Measurements from ENCODE around the gene GARNL3.

The GARNL3 gene

DNA sequence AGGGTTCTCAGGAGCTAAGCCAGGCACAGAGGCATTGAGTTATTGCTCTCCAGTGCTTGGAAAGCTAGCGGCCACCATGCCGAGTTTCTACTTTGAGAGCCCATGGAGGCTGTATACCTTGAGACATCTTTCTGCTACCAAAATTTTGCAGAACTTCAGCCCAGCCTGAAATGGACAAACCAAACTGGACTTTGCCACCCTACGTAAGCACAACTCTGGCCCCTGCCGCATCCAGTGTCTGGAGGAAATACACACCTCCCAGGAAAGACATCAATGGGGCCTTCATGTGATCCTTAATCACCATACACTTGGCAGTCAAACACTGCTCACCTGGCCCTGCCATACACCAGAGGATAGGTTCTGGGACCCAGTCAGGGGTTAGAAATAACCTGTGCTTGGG is 27.8 kb downstream of the GARNL3 start:
- H3K36me3 ChIP-seq (ENCODE audit: control insufficient read depth, insufficient read depth, low read length), result no peaks in the 10 kb centered on the region
- no peaks in the 10 kb centered on the region for H3K27me3 ChIP-seq (ENCODE audit: control insufficient read depth, insufficient read depth, low read length)
- no peaks in the 10 kb centered on the region for H3K4me1 ChIP-seq (ENCODE audit: control insufficient read depth, insufficient read depth, low read length)
- H3K4me3 ChIP-seq (ENCODE audit: low read length), result no peak overlapping the region
- DNase-seq (ENCODE audit: low read depth, low spot score), result no peak
- no peaks in the 10 kb centered on the region for H3K9me3 ChIP-seq (ENCODE audit: control insufficient read depth, insufficient read depth, low read length)
- WGBS (ENCODE audit: insufficient coverage, insufficient read length), result no CpG with 5 or more reads among the region's 4 CpGs
- no peak overlapping the region for H3K27ac ChIP-seq (ENCODE audit: low read length)

DNA sequence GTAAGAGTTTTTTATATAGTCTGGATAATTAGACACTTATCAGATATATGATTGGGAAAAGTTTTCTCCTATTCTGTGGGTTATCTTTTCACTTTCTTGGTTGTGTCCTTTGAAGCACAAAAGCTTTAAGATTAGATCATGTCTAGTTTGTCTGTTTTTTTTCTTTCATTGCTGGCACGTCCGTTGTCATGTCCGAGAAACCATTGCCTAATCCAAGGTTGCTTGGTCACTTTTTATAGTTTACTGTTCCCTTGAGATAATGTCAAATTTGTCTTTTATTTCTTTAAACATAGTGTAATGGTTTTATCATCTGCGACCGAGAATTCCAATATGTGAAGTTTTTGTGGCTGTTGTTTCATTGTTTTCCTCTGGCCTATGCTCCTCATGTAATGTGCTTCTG is 28.8 kb downstream of the GARNL3 start:
- no peak overlapping the region for H3K4me3 ChIP-seq (ENCODE audit: low read length)

DNA sequence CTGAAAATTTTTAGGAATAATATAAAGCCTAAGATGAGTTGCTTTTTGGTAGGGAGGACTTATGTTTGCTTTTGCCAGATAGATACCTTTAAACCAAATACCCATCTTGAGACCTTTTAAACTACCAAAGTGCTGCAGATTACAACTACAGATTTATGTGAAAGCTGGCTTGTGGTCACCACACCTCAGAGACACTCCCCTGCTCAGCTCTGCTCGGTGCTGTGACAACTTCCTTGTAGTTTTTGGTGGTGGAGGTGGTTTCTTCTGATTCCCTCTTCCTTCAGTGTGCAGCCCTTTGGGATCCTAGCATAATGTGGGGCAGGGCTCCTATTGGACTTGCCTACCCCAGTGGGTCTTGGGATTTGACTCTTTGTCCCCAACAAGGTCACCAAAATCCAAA is 29.2 kb downstream of the GARNL3 start:
- no peak for DNase-seq (ENCODE audit: low read depth, low spot score)
- Histone ChIP-seq H3K27ac (ENCODE audit: low read length) (no peak overlapping the region), H3K36me3 (ENCODE audit: control insufficient read depth, insufficient read depth, low read length) (no peaks in the 10 kb centered on the region), H3K27me3 (ENCODE audit: control insufficient read depth, insufficient read depth, low read length) (no peaks in the 10 kb centered on the region), H3K9me3 (ENCODE audit: control insufficient read depth, insufficient read depth, low read length) (no peaks in the 10 kb centered on the region), H3K4me1 (ENCODE audit: control insufficient read depth, insufficient read depth, low read length) (no peaks in the 10 kb centered on the region), H3K4me3 (ENCODE audit: low read length) (no peak overlapping the region)
- no CpG with 5 or more reads among the region's 1 CpG for WGBS (ENCODE audit: insufficient coverage, insufficient read length)

More for the DNA sequence above, 28.8 kb downstream of the GARNL3 start:
- no CpG with 5 or more reads among the region's 5 CpGs for WGBS (ENCODE audit: insufficient coverage, insufficient read length)
- Histone ChIP-seq H3K27me3 (ENCODE audit: control insufficient read depth, insufficient read depth, low read length) (no peaks in the 10 kb centered on the region), H3K36me3 (ENCODE audit: control insufficient read depth, insufficient read depth, low read length) (no peaks in the 10 kb centered on the region), H3K4me1 (ENCODE audit: control insufficient read depth, insufficient read depth, low read length) (no peaks in the 10 kb centered on the region), H3K9me3 (ENCODE audit: control insufficient read depth, insufficient read depth, low read length) (no peaks in the 10 kb centered on the region), H3K27ac (ENCODE audit: low read length) (no peak overlapping the region)
- DNase-seq (ENCODE audit: low read depth, low spot score), result no peak

DNA sequence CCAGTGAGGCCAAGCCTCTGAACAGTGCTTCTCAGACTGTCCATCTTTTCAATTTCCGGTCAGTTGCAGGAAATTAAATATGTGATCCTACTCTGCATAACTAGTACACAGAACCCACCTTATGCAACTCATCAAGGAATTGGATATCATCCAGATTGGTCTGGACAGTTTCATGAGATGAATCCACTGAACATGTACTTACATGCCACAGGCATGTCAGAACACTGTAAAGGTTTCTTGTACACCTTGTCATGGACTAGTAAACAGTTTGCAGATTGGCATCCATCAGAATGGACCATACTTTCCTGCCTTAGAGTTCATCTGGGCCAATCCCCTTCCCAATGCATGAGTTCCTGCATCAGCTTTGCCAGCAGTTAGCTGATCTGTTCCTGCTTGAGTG is 30.4 kb downstream of the GARNL3 start:
- Histone ChIP-seq H3K9me3 (ENCODE audit: control insufficient read depth, insufficient read depth, low read length) (no peaks in the 10 kb centered on the region), H3K27me3 (ENCODE audit: control insufficient read depth, insufficient read depth, low read length) (no peaks in the 10 kb centered on the region)
- no CpG with 5 or more reads among the region's 1 CpG for WGBS (ENCODE audit: insufficient coverage, insufficient read length)

DNA sequence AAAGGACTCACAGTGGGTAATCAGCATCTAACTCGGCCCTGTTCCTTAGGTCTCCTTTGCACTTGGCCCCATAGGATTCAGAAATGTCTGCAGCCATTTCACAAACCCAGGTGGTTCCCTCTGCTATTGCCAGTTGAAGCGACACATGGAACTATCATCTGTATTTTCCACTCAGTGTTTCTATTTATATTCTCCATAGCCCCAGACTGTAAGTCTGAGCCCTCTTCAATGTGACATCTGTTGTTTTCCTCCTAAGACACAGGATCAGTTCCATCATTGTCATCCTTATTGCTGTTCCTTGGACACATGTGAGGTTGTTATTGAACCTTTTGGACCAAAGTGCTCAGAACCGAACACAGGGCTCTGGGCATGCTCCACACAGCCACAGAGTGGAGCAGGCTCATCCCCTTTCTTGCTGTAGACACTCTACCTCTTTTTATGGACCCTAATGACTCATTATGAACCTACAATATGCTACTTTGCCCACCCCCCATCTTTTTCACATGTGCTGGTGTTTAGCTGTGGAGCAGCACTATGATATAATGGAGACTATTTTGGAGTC is 36.4 kb downstream of the GARNL3 start:
- Histone ChIP-seq H3K4me3 (ENCODE audit: low read length) (no peak overlapping the region), H3K27ac (ENCODE audit: low read length) (no peak overlapping the region), H3K36me3 (ENCODE audit: control insufficient read depth, insufficient read depth, low read length) (no peaks in the 10 kb centered on the region), H3K4me1 (ENCODE audit: control insufficient read depth, insufficient read depth, low read length) (no peaks in the 10 kb centered on the region), H3K27me3 (ENCODE audit: control insufficient read depth, insufficient read depth, low read length) (no peaks in the 10 kb centered on the region; the same call in 1 of the 2 replicates), H3K9me3 (ENCODE audit: control insufficient read depth, insufficient read depth, low read length) (no peaks in the 10 kb centered on the region)
- DNase-seq (ENCODE audit: low read depth, low spot score), result no peak
- no CpG with 5 or more reads among the region's 3 CpGs for WGBS (ENCODE audit: insufficient coverage, insufficient read length)

More for the DNA sequence above, 30.4 kb downstream of the GARNL3 start:
- no peak overlapping the region for H3K27ac ChIP-seq (ENCODE audit: low read length)
- no peaks in the 10 kb centered on the region for H3K36me3 ChIP-seq (ENCODE audit: control insufficient read depth, insufficient read depth, low read length)
- no peak overlapping the region for H3K4me3 ChIP-seq (ENCODE audit: low read length)
- no peaks in the 10 kb centered on the region for H3K4me1 ChIP-seq (ENCODE audit: control insufficient read depth, insufficient read depth, low read length)
- DNase-seq (ENCODE audit: low read depth, low spot score), result no peak

DNA sequence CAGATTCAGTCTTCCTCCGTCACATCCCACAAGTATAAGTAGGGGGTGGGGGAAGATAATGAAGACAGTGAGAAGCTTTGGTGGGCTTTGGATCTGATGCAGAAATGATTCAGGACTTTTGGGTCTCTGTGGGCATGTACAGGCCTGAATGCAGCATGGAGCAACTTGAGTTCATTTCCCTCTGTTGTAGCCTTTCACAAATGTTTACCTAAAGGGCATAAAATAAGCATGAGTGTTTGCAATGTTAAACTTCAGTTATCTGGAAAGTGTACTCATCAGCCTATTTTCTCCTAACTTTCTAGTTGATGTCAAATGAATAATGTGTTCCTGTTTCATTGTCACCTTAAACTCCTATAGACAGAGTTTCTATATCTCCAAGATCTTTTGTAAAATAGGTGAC is 39.3 kb downstream of the GARNL3 start:
- no CpG with 5 or more reads among the region's 1 CpG for WGBS (ENCODE audit: insufficient coverage, insufficient read length)
- H3K36me3 ChIP-seq (ENCODE audit: control insufficient read depth, insufficient read depth, low read length), result no peaks in the 10 kb centered on the region
- no peaks in the 10 kb centered on the region for H3K9me3 ChIP-seq (ENCODE audit: control insufficient read depth, insufficient read depth, low read length)
- DNase-seq (ENCODE audit: low read depth, low spot score), result no peak
- no peaks in the 10 kb centered on the region; the same call in 1 of the 2 replicates for H3K27me3 ChIP-seq (ENCODE audit: control insufficient read depth, insufficient read depth, low read length)
- H3K27ac ChIP-seq (ENCODE audit: low read length), result no peak overlapping the region
- H3K4me1 ChIP-seq (ENCODE audit: control insufficient read depth, insufficient read depth, low read length), result no peaks in the 10 kb centered on the region
- H3K4me3 ChIP-seq (ENCODE audit: low read length), result no peak overlapping the region

DNA sequence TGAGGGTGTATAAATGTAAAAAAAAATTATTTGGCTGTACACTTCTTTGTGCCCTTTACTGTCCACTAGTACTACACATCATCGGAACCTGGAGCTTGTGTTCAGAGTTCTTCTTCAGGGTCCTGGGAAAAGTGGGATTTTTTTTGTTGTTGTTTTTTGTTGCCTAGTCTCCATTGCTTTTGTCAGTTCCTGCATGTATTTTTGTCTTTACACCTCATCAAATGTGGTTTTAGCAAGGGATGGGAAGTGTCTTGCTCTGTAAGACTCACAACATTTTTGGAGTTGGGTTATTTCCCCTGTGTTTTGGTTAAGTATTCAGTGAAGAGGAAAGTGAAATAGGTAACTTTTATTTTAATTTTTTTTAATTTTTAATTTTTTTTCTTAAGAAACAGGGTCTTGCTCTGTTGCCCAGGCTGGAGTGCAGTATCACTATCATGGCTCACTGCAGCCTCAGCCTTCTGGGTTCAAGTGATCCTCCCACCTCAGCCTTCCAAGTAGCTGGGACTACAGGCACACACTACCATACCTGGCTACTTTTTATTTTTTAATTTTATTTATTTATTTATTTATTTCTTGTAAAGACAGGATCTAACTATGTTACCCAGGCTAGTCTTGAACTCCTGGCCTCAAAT is 40.7 kb downstream of the GARNL3 start:
- H3K9me3 ChIP-seq (ENCODE audit: control insufficient read depth, insufficient read depth, low read length), result no peaks in the 10 kb centered on the region
- H3K4me3 ChIP-seq (ENCODE audit: low read length), result no peak overlapping the region
- no peaks in the 10 kb centered on the region; the same call in 1 of the 2 replicates for H3K27me3 ChIP-seq (ENCODE audit: control insufficient read depth, insufficient read depth, low read length)
- H3K27ac ChIP-seq (ENCODE audit: low read length), result no peak overlapping the region
- no peak for DNase-seq (ENCODE audit: low read depth, low spot score)
- WGBS (ENCODE audit: insufficient coverage, insufficient read length), result no CpG with 5 or more reads among the region's 1 CpG
- no peaks in the 10 kb centered on the region for H3K4me1 ChIP-seq (ENCODE audit: control insufficient read depth, insufficient read depth, low read length)
- no peaks in the 10 kb centered on the region for H3K36me3 ChIP-seq (ENCODE audit: control insufficient read depth, insufficient read depth, low read length)

DNA sequence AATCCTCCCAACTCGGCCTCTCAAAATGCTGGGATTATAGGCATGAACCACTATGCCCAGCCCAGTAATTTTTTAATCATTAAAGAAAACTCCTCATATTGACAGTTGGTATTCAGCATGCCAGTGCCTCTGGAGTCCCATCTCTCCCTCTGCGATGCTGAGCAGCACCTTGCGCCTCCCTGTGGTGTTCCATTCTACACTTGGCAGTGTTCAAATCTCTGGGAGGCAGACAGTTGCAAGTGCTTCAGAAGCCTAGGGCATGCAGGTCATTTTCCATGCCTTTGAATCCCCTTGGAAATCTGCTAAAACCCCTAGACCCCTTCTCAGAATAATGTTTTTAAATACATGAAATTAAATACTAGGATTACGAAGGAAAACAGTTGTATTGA is 41.3 kb downstream of the GARNL3 start:
- H3K27ac ChIP-seq (ENCODE audit: low read length), result no peak overlapping the region
- peak; percentile 16 for DNase-seq (ENCODE audit: low read depth, low spot score)
- no peaks in the 10 kb centered on the region; the same call in 1 of the 2 replicates for H3K27me3 ChIP-seq (ENCODE audit: control insufficient read depth, insufficient read depth, low read length)
- WGBS (ENCODE audit: insufficient coverage, insufficient read length), result no CpG with 5 or more reads among the region's 4 CpGs
- H3K4me1 ChIP-seq (ENCODE audit: control insufficient read depth, insufficient read depth, low read length), result no peaks in the 10 kb centered on the region
- no peaks in the 10 kb centered on the region for H3K9me3 ChIP-seq (ENCODE audit: control insufficient read depth, insufficient read depth, low read length)
- no peaks in the 10 kb centered on the region for H3K36me3 ChIP-seq (ENCODE audit: control insufficient read depth, insufficient read depth, low read length)
- no peak overlapping the region for H3K4me3 ChIP-seq (ENCODE audit: low read length)

DNA sequence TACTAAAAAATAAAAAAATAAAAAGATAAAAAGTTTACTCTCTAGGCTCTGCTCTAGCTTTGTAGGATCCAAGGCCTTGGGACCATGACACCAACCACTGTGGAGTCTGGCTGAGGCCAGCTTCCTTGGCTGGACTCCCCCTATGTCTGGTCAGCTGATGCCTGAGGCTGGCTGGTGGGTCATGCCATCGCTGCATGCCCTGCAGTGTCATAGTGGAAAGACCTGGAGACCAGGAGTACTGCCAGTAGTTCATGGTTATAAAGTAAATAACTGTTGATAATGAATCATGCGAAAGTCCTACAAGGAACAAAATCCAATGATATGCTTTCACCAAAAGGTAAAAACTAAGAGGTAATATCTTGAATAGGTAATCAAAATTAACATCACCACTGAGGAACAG is 43.2 kb downstream of the GARNL3 start:
- WGBS (ENCODE audit: insufficient coverage, insufficient read length), result no CpG with 5 or more reads among the region's 2 CpGs
- no peak for DNase-seq (ENCODE audit: low read depth, low spot score)
- Histone ChIP-seq H3K9me3 (ENCODE audit: control insufficient read depth, insufficient read depth, low read length) (no peaks in the 10 kb centered on the region), H3K4me3 (ENCODE audit: low read length) (no peak overlapping the region), H3K27ac (ENCODE audit: low read length) (no peak overlapping the region), H3K4me1 (ENCODE audit: control insufficient read depth, insufficient read depth, low read length) (no peaks in the 10 kb centered on the region), H3K27me3 (ENCODE audit: control insufficient read depth, insufficient read depth, low read length) (no peaks in the 10 kb centered on the region), H3K36me3 (ENCODE audit: control insufficient read depth, insufficient read depth, low read length) (no peaks in the 10 kb centered on the region)

DNA sequence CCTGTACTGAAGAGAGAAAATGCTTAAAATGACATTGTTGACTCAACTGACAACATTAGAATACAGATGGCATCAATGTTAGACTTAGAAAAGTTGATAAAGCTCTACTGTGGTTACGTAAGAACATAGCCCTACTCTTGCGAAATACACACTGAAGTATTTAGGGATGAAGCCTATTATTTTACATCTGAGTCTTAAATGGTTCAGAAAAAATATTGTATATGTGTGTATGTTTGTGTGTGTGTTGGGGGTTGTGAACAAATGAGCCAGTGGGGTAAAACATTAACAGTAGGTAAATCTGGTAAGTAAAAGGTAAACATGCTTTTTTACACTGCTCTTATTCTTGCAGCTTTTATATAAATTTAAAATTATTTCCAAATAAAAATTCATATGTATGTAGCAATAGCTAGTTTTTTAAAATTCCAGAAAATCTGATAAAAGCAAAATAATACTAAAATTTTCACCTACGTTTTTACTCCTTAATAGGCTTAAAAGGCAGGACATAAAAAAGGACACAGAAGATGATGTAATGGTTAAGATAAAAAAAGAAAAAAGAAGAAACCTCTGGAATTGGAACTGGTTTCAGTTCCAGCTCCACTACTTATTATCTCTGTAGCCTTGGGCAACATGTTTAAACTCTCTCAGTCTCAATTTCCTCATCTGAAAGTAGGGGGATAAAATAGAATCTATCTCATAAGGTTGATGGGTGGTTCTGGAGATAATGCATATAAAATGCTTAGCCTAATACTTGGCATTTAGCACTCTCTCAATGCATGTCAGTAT is 44.3 kb downstream of the GARNL3 start:
- no peaks in the 10 kb centered on the region for H3K4me1 ChIP-seq (ENCODE audit: control insufficient read depth, insufficient read depth, low read length)
- H3K9me3 ChIP-seq (ENCODE audit: control insufficient read depth, insufficient read depth, low read length), result no peaks in the 10 kb centered on the region
- no CpG with 5 or more reads among the region's 3 CpGs for WGBS (ENCODE audit: insufficient coverage, insufficient read length)
- no peaks in the 10 kb centered on the region for H3K27me3 ChIP-seq (ENCODE audit: control insufficient read depth, insufficient read depth, low read length)
- DNase-seq (ENCODE audit: low read depth, low spot score), result no peak
- no peak overlapping the region for H3K27ac ChIP-seq (ENCODE audit: low read length)
- H3K4me3 ChIP-seq (ENCODE audit: low read length), result no peak overlapping the region
- H3K36me3 ChIP-seq (ENCODE audit: control insufficient read depth, insufficient read depth, low read length), result no peaks in the 10 kb centered on the region
